Heart left ventricle (tissue), 16 donors: ENCODE measurements around the gene GZMM. TPM values are rescaled to one million over a fixed set of nuclear protein-coding genes. Genes with fewer than 3 reads are reported as not detected.

Experiments
- ATAC-seq, 4 donors: fragments of 200-7000 bp; cut with Tn5 transposase; one replicate each; pipeline ENCODE4 v1.9.1; 2020 to 2022; ENCODE audit warnings: moderate library complexity in 4 of 4, mild to moderate bottlenecking in 3 of 4, moderate number of reproducible peaks in 1 of 4
- DNase-seq, 5 donors: peaks; one replicate each; pipeline ENCODE4 v3.0.0-alpha.2; 2020
- H3K27ac ChIP-seq, 12 donors: fragments of 200-600 bp; sonication (generic) in 4 of 12; one replicate each; pipeline versions ENCODE4 v1.5.0 to v1.8.0; 2016 to 2022; ENCODE audit warnings: mild to moderate bottlenecking in 2 of 12
- H3K27me3 ChIP-seq, 9 donors: fragments of 200-600 bp; sonication (generic) in 2 of 9; one replicate each; pipeline versions ENCODE4 v1.5.1 to v1.8.0; 2016 to 2022; ENCODE audit warnings: mild to moderate bottlenecking in 3 of 9
- H3K36me3 ChIP-seq, 9 donors: fragments of 200-600 bp; sonication (generic) in 2 of 9; one replicate each; pipeline versions ENCODE4 v1.5.0 to v1.8.0; 2018 to 2022; ENCODE audit warnings: mild to moderate bottlenecking in 2 of 9
- H3K4me1 ChIP-seq, 12 donors: fragments of 200-600 bp; sonication (generic) in 4 of 12; one replicate each; pipeline versions ENCODE4 v1.5.0 to v1.8.0; 2016 to 2022; ENCODE audit warnings: mild to moderate bottlenecking in 3 of 12
- H3K4me3 ChIP-seq, 12 donors: fragments of 200-600 bp; sonication (generic) in 4 of 12; one replicate each; pipeline versions ENCODE4 v1.5.0 to v1.8.0; 2017 to 2022; ENCODE audit warnings: mild to moderate bottlenecking in 9 of 12, moderate library complexity in 4 of 12
- H3K9me3 ChIP-seq, 12 donors: fragments of 200-600 bp; sonication (generic) in 4 of 12; one replicate each; pipeline versions ENCODE4 v1.5.0 to v1.8.0; 2016 to 2022; ENCODE audit warnings: mild to moderate bottlenecking in 1 of 12
- POLR2A ChIP-seq, 2 donors: fragments of 450-650 bp; IDR thresholded peaks; one replicate each; pipeline ENCODE4 v1.6.1; 2017; ENCODE audit warnings: antibody characterized with exemption in 2 of 2, mild to moderate bottlenecking in 2 of 2, moderate library complexity in 2 of 2
- WGBS, 4 donors: extraction: QIAGEN DNeasy Blood & Tissue Kit in 2 of 4; methylation state at CpG; one replicate each; pipeline versions ENCODE4 v1.1.5 to v1.1.7; 2013 to 2018; 5-methylcytosine and 5-hydroxymethylcytosine counted together
- intact Hi-C, 10 donors: fragments of 100-400 bp; cut with DNase I; formaldehyde crosslinking; loops; one replicate each; pipeline versions ENCODE4 v1.11.1 to v1.14.2; 2022
- polyA plus RNA-seq, 2 donors: library from polyadenylated mRNA; stranded (reverse); fragments of 200-250 nt; gene quantifications; one replicate each; pipeline ENCODE4 v1.2.3, GENCODE V29; 2013
- total RNA-seq, 9 donors: library from RNA; depleted of rRNA in 2 of 9; stranded (reverse); fragments of >200 nt in 2 of 9; fragmentation: NEBNext Ultra II Directional in 3 of 9; extraction: Animal tissue kit (Norgen Biotek cat#: 25700) in 3 of 9; gene quantifications; one replicate each; pipeline versions ENCODE4 v1.1.0 to v1.2.4, GENCODE V29; 2016 to 2023
- TF ChIP-seq, protein P1 (sequence below), 12 donors: fragments of 200-600 bp; sonication (generic) in 4 of 12; IDR thresholded peaks; one replicate each; pipeline versions ENCODE4 v1.5.0 to v1.8.0; 2018 to 2022; ENCODE audit warnings: antibody characterized with exemption in 12 of 12, mild to moderate bottlenecking in 5 of 12
- donor health status: ischemic (EF 13 %, LVEDD 7.1; RV severe dilation, severe dysfunction).
- donor health status: healthy with polysubstance abuse.
- donor health status: DM: no; HTN: yes; CAD: no.
- donor health status: DM: no; HTN: no; CAD: no.
- donor health status: ischemic (EF 25% LVEDD 6.9; RV normal size, moderate dysfunction).
- donor health status: ischemic (EF 25% LVEDD 5.7; RV mildly dilated, moderate dysfunction).
- donor health status: healthy.
- donor health status: DM: yes; HTN: yes; CAD: no.
- donor health status: ischemic (EF 35%, LVEDD 5.7; RV mildly dilated, moderate dysfunction).
- donor health status: nonischemic (EF 11% LVEDD 7.7; RV severe dilation, severe dysfunction).
- donor health status: DM: yes; HTN: yes; CAD: no.
- donor health status: PGD.
- donor health status: ischemic (EF 29% LVEDD 5.4; RV normal size, mild dysfunction).
- donor health status: nonischemic (EF 23%, LVEDD 6.1; RV moderate dilation, normal function).

Gene GZMM
- total and polyA plus RNA-seq, 11 donors, result 0.12 to 3.0 (median 0.47) TPM; not detected in 5

DNA sequence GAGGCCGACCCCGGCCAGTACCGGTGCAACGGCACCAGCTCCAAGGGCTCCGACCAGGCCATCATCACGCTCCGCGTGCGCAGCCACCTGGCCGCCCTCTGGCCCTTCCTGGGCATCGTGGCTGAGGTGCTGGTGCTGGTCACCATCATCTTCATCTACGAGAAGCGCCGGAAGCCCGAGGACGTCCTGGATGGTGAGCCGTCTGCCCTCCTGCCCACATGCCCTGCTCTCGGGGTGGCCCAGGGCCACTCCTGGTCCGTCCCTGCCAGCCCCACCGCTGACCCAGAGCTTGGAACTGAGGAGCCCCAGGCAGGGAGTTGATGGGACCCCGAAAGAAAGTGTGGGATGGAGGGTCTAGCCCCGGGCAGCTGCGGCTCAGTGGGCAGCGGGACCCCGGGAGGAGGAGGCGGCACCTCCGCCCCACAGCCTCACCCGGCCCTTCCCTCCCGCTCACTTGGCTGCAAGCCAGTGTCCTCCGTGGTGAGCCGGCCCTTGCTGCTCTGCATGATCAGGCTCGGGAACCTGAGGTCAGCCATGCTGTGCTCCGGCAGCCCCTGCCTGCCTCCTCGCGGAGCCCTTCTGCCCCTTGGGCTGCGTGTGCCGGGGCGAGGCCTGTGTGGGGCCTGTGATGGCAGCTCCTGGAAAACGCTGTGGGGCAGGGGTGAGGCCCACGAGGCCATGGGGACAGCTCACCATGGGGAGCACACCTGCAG lies 37.7 kb downstream of the GZMM start:
- Histone ChIP-seq H3K4me3 (no peak overlapping the region), H3K4me1 (peaks cover 3 to 71% (median 30%) of the 10 kb centered on the region in 12 donors), H3K9me3 (no peaks in the 10 kb centered on the region), H3K36me3 (peaks cover 0 to 67% (median 39%) of the 10 kb centered on the region in 9 donors), H3K27ac (peak overlapping the region in 4 of 12 donors; percentile 29 to 56 (median 44)), H3K27me3 (no peaks in the 10 kb centered on the region)
- peak in 2 of 4 donors; percentile 4 to 12 for ATAC-seq
- 71 to 76% (median 73%) methylated on average over 23 to 40 of the region's 40 CpGs for WGBS, 4 donors
- TF ChIP-seq, protein P1, sequence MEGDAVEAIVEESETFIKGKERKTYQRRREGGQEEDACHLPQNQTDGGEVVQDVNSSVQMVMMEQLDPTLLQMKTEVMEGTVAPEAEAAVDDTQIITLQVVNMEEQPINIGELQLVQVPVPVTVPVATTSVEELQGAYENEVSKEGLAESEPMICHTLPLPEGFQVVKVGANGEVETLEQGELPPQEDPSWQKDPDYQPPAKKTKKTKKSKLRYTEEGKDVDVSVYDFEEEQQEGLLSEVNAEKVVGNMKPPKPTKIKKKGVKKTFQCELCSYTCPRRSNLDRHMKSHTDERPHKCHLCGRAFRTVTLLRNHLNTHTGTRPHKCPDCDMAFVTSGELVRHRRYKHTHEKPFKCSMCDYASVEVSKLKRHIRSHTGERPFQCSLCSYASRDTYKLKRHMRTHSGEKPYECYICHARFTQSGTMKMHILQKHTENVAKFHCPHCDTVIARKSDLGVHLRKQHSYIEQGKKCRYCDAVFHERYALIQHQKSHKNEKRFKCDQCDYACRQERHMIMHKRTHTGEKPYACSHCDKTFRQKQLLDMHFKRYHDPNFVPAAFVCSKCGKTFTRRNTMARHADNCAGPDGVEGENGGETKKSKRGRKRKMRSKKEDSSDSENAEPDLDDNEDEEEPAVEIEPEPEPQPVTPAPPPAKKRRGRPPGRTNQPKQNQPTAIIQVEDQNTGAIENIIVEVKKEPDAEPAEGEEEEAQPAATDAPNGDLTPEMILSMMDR (IDR thresholded peaks at IDR 0.05), result no peak
- no peak for TF ChIP-seq POLR2A (IDR thresholded peaks at IDR 0.05)
- intact Hi-C loops, result loop anchor here in 2 of 10 donors (5.0 to 10.0 kb wide), 2 partner anchors 51 to 153 kb away; partner anchors contain the start of gene POLRMT (in 1 of the 2)
- peak in 1 of 5 donors; percentile 72 for DNase-seq

DNA sequence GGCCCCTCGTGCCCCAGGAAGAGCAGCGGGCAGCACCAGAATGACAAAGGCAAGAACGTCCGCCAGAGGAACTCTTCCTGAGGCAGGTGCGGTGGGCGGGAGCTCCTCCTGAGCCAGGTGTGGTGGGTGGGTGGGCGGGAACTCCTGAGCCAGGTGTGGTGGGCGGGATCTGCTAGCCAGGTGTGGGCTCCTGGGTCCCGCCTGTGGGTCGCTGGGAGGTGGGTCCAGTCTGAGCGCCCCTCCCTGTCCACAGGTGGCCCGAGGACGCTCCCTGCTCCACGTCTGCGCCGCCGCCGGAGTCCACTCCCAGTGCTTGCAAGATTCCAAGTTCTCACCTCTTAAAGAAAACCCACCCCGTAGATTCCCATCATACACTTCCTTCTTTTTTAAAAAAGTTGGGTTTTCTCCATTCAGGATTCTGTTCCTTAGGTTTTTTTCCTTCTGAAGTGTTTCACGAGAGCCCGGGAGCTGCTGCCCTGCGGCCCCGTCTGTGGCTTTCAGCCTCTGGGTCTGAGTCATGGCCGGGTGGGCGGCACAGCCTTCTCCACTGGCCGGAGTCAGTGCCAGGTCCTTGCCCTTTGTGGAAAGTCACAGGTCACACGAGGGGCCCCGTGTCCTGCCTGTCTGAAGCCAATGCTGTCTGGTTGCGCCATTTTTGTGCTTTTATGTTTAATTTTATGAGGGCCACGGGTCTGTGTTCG lies 38.8 kb downstream of the GZMM start:
- H3K27me3 ChIP-seq, result peaks cover 0 to 3% (median 0%) of the 10 kb centered on the region in 9 donors
- DNase-seq, result peak in 1 of 5 donors; percentile 60
- peaks cover 3 to 60% (median 25%) of the 10 kb centered on the region in 12 donors for H3K4me1 ChIP-seq
- no peak overlapping the region for H3K4me3 ChIP-seq
- peaks cover 0 to 59% (median 39%) of the 10 kb centered on the region in 9 donors for H3K36me3 ChIP-seq
- no peak for ATAC-seq
- intact Hi-C loops, result loop anchor here in 2 of 10 donors (5.0 to 10.0 kb wide), 2 partner anchors 50 to 152 kb away; partner anchors contain the start of gene POLRMT (in 1 of the 2)
- TF ChIP-seq, protein P1 (IDR thresholded peaks at IDR 0.05), result no peak
- TF ChIP-seq POLR2A (IDR thresholded peaks at IDR 0.05), result no peak
- H3K9me3 ChIP-seq, result no peaks in the 10 kb centered on the region
- H3K27ac ChIP-seq, result peak overlapping the region in 2 of 12 donors; percentile 45 to 56
- WGBS, 4 donors, result 80 to 87% (median 82%) methylated on average over 25 to 31 of the region's 31 CpGs

DNA sequence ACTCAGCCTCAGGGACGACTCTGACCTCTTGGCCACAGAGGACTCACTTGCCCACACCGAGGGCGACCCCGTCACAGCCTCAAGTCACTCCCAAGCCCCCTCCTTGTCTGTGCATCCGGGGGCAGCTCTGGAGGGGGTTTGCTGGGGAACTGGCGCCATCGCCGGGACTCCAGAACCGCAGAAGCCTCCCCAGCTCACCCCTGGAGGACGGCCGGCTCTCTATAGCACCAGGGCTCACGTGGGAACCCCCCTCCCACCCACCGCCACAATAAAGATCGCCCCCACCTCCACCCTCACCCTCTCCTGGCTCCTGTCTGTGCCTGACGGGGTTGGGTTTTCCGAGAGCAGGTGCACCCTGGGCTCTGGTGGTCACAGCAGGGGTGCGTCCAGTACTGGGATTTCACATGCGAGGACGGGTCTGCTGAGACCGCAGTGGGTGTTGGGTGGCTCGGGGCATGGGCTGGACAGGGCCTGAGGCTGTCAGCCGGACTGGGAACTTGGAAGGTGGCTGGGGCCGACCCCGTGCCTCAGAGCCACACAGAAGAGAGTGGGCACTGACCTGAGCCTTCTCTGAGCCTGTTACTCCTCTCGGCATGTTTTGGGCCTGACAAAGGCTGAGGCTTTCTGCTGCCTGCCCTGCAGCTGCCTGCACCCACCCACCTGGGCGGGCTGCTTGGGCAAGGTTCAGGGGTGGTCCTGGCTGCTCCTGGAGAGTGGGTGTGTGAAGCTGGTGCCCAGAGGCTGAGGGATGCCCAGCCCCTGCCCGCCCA lies 39.5 kb downstream of the GZMM start:
- DNase-seq, result peak in 1 of 5 donors; percentile 47
- Histone ChIP-seq H3K27ac (peak overlapping the region in 2 of 12 donors; percentile 45 to 56), H3K9me3 (no peaks in the 10 kb centered on the region), H3K36me3 (peaks cover 0 to 51% (median 36%) of the 10 kb centered on the region in 9 donors), H3K4me3 (no peak overlapping the region), H3K27me3 (peaks cover 0 to 10% (median 6%) of the 10 kb centered on the region in 9 donors), H3K4me1 (peaks cover 0 to 60% (median 21%) of the 10 kb centered on the region in 12 donors)
- no peak for ATAC-seq
- intact Hi-C loops, result loop anchor here in 2 of 10 donors (5.0 to 10.0 kb wide), 2 partner anchors 49 to 151 kb away; partner anchors contain the start of gene POLRMT (in 1 of the 2)
- TF ChIP-seq POLR2A (IDR thresholded peaks at IDR 0.05), result no peak
- TF ChIP-seq, protein P1 (IDR thresholded peaks at IDR 0.05), result no peak
- 78 to 89% (median 81%) methylated on average over 20 to 27 of the region's 27 CpGs for WGBS, 4 donors
